Putamen (tissue), 1 donor: ENCODE results near the gene PALD1.
"Not testable (repeated sequence)": the region's sequence is repeated elsewhere in the genome, so short reads cannot be mapped to it uniquely, and the experiment has no call there.

Experiments
- DNase-seq: peaks from one replicate; pipeline ENCODE4 v3.0.0-alpha.2; 2016; ENCODE audit warnings: low spot score

Gene PALD1

DNA sequence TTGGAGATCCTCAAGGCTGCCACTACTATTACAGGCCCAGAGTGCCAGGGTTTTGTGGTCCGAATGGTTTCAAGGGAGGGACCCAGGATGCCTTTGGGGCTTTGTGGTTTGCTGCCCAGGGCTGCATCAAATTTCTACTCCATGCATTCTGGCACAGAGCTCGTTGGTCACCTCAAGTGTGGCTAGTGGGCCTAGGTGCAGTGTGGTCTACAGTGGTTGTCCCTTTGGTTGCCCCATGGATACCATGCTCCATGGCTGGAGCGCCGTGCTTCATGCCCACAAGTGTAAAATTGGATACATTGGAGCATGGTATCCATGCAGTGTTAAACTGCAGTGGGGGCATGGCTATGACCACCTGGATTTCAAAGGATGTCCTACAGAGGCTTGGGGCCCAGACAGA is 129.4 kb downstream of the PALD1 start:
- DNase-seq: no peak

- no peak for DNase-seq
Observed at GRCh38 chr10:70613941-70614340, 135.4 kb downstream of the PALD1 start.

GRCh38 chr10:70614364-70614763 is 135.8 kb downstream of the PALD1 start:
- DNase-seq: not testable (repeated sequence)

GRCh38 chr10:70615211-70615610 is 136.6 kb downstream of the PALD1 start:
- no peak for DNase-seq

DNA sequence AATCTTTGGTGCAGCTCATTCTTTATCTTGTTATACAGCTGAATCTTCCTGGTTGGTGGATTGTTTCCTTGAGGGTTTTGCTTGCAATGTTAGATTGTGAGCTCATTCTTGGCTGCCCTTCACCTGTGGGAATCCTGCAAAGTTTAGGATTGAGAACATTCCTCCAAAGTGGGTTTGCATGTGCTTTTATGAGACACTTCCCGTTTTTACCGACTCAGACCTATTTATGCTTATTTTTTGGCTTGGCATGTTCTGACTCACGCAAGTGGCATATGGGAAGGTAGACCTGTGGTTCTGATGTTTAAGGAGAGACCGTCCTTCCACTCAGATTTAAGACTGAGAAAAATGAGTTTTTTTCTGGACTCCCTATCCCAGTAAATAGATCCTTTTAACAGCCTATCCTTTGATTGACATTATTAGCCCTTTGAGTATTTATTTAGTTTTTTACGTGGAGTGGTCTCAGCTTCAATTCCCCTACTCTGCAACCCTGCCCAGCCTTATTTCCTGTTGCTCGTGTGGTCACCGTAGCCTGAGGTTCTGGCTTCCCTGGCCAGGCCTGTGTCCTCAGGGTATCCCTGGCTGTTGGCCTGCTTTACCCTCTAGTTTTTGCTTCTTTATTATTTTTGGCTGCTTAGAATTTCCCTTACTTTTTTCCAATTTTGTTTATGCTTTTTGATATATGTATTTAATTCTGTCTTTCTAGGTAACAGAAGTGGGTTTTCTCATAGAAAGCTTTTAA is 137.4 kb downstream of the PALD1 start:
- DNase-seq: no peak

DNA sequence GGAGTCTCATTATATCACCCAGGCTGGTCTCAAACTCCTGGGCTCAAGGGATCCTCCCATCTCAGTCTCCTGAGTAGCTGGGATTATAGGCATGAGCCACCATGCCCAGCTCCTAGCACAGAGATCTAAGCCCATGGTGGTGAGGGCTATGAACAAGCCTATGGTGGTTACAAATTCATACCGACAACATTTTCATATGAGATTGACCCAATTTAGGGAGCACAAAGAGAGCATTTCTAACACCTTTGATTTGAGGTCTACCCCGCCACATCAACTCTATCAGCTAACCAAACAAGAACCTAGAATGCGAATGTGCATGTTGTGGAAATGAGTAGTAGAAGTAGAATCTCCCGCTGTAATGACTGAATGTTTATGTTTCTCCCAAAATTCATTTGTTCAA is 138.2 kb downstream of the PALD1 start:
- no peak for DNase-seq
